ENCODE measurements around the gene DGCR8.

DGCR8 gene

DNA sequence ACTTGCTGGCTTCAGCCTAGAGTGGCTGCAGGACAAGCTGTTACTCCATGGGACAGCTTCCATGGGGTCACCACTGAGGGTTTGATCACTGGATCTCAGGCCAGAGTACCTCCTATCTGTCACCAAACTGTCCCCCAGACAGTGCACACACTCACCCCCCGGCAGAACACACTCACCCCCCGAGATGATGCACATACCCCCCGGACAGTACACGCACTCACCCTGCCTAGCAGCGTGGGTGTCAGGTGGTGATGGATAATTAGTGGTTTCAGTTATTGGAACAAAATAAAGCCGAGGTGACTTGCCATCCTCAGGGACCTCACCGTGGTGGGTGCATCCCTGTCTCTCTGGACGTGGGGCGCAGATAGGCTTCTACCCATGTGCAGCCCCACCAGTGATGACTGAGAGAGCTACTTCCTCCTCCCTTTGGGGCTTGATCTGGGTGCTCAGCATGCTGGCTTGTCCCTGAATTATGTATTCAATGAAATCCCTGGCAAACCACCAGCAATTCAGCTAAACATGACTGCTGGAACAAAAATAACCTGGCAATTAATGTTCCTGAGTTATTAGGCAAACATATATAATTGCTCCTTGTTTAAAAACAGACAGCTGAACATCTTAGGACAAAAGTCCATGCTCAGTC, 40.2 kb upstream of the DGCR8 start:
- Histone ChIP-seq H3K4me3 (ENCODE audit: low read length) (no peak overlapping the region), H3K27ac (ENCODE audit: low read depth, low read length) (no peak overlapping the region), H4K5ac (ENCODE audit: low read length) (no peak overlapping the region), H3K36me3 (ENCODE audit: control insufficient read depth, insufficient read depth, low read length) (no peaks in the 10 kb centered on the region), H3K4ac (ENCODE audit: low read depth, low read length) (no peak overlapping the region), H2BK120ac (ENCODE audit: low read depth, low read length) (no peak overlapping the region), H2BK15ac (replicated peaks; ENCODE audit: low read depth) (no peak overlapping the region), H3K4me2 (ENCODE audit: low read length) (no peak overlapping the region), H3K4me1 (ENCODE audit: control insufficient read depth, low read depth, low read length) (no peaks in the 10 kb centered on the region), H3K9ac (ENCODE audit: low read length) (no peak overlapping the region), H2AK5ac (ENCODE audit: low read length) (no peak overlapping the region), H2BK5ac (ENCODE audit: low read length) (no peak overlapping the region), H3K18ac (ENCODE audit: low read length) (no peak overlapping the region), H3K27me3 (ENCODE audit: insufficient read depth, low read length, poor library complexity) (no peaks in the 10 kb centered on the region), H4K8ac (ENCODE audit: low read depth, low read length) (no peak overlapping the region), H3K79me1 (ENCODE audit: low read length) (no peaks in the 10 kb centered on the region), H3K79me2 (ENCODE audit: control insufficient read depth, insufficient read depth, low read length) (no peaks in the 10 kb centered on the region), H3K23ac (ENCODE audit: low read length) (no peak overlapping the region), H3K56ac (ENCODE audit: low read length) (no peak overlapping the region)
- WGBS (ENCODE audit: extremely low coverage, insufficient coverage, low lambda C conversion rate), result no CpG with 5 or more reads among the region's 9 CpGs
- DNase-seq, result no peak

DNA sequence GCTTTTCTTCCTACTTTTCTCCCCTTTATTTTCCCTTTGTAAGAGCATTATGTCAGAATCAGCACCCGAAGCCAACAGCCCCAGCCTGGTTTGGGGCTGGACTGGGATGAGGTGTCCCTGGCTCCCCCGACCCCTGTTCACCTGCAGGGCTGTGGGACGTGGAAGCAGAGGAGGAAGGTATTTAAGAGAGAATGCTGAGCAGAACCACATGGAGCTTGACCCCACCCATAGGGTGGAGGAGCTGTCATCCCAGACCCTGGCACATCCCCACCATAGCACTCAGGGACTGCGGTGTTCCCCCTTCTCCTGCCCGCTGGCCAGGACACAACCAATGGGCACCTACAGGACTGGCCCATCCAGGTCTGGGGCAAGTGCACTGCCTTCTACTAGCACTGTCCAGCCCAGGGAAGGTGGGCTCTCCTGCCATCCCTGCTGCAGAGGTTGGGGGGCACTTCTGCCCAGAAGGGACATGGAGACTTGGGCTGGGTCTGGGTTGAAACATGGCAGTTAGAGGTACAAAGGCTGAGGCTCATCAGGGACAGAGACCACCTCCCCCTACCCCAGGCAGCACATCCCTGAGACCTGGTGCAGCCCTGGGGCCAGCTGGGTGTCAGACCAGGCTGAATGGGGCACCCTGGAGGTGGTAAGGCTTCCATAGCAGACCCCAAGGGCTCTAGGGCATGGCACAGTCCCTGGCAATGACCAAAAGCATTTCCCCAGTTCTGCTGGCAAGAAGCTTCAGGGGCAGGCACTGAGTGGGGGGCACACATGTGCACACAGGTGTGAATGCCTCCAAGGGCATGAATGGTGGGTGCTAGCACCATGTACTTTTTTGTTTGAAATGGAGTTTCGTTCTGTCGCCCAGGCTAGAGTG, 39.5 kb upstream of the DGCR8 start:
- Histone ChIP-seq H2AK5ac (ENCODE audit: low read length) (no peak overlapping the region), H3K4me1 (ENCODE audit: control insufficient read depth, low read depth, low read length) (no peaks in the 10 kb centered on the region), H3K56ac (ENCODE audit: low read length) (no peak overlapping the region), H3K36me3 (ENCODE audit: control insufficient read depth, insufficient read depth, low read length) (no peaks in the 10 kb centered on the region), H2BK15ac (replicated peaks; ENCODE audit: low read depth) (no peak overlapping the region), H3K23ac (ENCODE audit: low read length) (no peak overlapping the region), H3K9ac (ENCODE audit: low read length) (no peak overlapping the region), H3K18ac (ENCODE audit: low read length) (no peak overlapping the region), H2BK5ac (ENCODE audit: low read length) (no peak overlapping the region), H4K5ac (ENCODE audit: low read length) (no peak overlapping the region), H3K79me1 (ENCODE audit: low read length) (no peaks in the 10 kb centered on the region), H3K4me3 (ENCODE audit: low read length) (no peak overlapping the region), H3K79me2 (ENCODE audit: control insufficient read depth, insufficient read depth, low read length) (no peaks in the 10 kb centered on the region), H3K27ac (ENCODE audit: low read depth, low read length) (no peak overlapping the region), H3K4ac (ENCODE audit: low read depth, low read length) (no peak overlapping the region), H3K4me2 (ENCODE audit: low read length) (no peak overlapping the region), H4K8ac (ENCODE audit: low read depth, low read length) (no peak overlapping the region), H3K27me3 (ENCODE audit: insufficient read depth, low read length, poor library complexity) (no peaks in the 10 kb centered on the region), H2BK120ac (ENCODE audit: low read depth, low read length) (no peak overlapping the region)
- DNase-seq, result no peak
- WGBS (ENCODE audit: extremely low coverage, insufficient coverage, low lambda C conversion rate), result no CpG with 5 or more reads among the region's 7 CpGs

DNA sequence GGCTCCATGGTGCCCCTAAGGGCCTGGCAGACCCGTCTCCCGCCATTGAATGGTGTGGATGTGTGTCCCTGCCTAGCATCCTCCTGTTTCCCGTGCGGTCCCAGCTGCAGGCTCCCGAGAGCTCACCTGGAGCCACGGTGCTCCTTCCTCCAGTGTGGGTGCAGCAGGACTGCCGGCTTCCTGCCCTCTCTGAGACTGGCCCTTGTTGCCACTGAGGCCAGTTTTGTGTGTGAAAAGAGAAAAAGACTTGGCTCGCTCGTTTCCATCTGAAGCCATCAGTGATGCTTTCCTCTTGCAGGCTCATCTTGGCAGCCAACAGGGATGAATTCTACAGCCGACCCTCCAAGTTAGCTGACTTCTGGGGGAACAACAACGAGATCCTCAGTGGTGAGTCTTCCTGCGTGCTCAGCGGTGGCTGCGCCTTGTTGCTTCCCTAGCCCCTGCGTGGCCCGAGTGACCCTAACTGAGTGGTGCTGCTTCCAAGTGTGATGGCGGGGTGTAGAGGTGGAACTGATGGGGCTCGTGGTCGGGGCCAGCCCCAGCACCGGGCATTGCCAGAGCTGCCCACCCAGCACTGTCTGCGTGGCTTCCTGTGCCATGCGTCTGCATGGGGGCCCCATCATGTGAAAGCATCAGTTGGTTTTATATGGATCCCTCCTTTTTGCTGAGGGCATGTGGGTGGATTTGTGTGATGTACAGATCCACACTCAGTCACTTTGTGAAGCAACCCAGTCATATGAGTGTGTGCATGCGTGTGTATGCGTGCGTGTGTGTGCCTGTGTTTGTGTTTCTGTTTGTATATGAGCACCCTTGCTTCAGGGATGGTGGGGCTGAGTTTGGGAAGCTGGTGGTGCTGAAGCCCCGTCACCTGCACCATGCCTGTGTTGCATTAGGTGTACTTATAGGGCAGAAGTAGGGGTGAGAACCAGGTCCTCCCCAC, 36.7 kb upstream of the DGCR8 start:
- Histone ChIP-seq H3K27ac (ENCODE audit: low read depth, low read length) (no peak overlapping the region), H3K4me3 (ENCODE audit: low read length) (no peak overlapping the region), H4K8ac (ENCODE audit: low read depth, low read length) (no peak overlapping the region), H3K36me3 (ENCODE audit: control insufficient read depth, insufficient read depth, low read length) (no peaks in the 10 kb centered on the region), H3K4me2 (ENCODE audit: low read length) (no peak overlapping the region), H4K5ac (ENCODE audit: low read length) (no peak overlapping the region), H3K4me1 (ENCODE audit: control insufficient read depth, low read depth, low read length) (no peaks in the 10 kb centered on the region), H2BK120ac (ENCODE audit: low read depth, low read length) (no peak overlapping the region), H3K4ac (ENCODE audit: low read depth, low read length) (no peak overlapping the region), H3K27me3 (ENCODE audit: insufficient read depth, low read length, poor library complexity) (no peaks in the 10 kb centered on the region), H3K18ac (ENCODE audit: low read length) (no peak overlapping the region), H3K9ac (ENCODE audit: low read length) (no peak overlapping the region), H2BK5ac (ENCODE audit: low read length) (no peak overlapping the region), H2BK15ac (replicated peaks; ENCODE audit: low read depth) (no peak overlapping the region), H2AK5ac (ENCODE audit: low read length) (no peak overlapping the region), H3K23ac (ENCODE audit: low read length) (no peak overlapping the region), H3K56ac (ENCODE audit: low read length) (no peak overlapping the region), H3K79me2 (ENCODE audit: control insufficient read depth, insufficient read depth, low read length) (no peaks in the 10 kb centered on the region), H3K79me1 (ENCODE audit: low read length) (no peaks in the 10 kb centered on the region)
- no peak for DNase-seq
- no CpG with 5 or more reads among the region's 26 CpGs for WGBS (ENCODE audit: extremely low coverage, insufficient coverage, low lambda C conversion rate)

DNA sequence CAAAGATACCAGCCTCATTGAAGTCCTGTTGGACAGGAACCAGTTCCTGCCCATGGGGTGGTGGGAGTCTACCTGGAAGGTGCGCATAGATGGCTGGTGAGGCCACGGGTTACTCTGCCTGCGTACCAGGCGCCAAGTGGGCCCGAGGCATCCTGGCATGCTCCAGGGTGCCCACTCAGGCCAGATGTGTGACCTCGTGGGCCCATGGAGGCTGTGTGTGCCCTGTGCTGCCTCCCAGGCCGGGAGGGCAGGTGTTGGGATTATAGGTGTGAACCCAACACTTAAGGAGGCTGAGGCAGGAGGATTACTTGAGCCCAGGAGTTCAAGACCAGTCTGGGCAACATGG, 36.1 kb upstream of the DGCR8 start:
- Histone ChIP-seq H3K36me3 (ENCODE audit: control insufficient read depth, insufficient read depth, low read length) (no peaks in the 10 kb centered on the region), H3K56ac (ENCODE audit: low read length) (no peak overlapping the region), H3K4me1 (ENCODE audit: control insufficient read depth, low read depth, low read length) (no peaks in the 10 kb centered on the region), H3K4me2 (ENCODE audit: low read length) (no peak overlapping the region), H4K8ac (ENCODE audit: low read depth, low read length) (no peak overlapping the region), H3K4me3 (ENCODE audit: low read length) (no peak overlapping the region), H3K4ac (ENCODE audit: low read depth, low read length) (no peak overlapping the region), H3K27ac (ENCODE audit: low read depth, low read length) (no peak overlapping the region), H3K79me2 (ENCODE audit: control insufficient read depth, insufficient read depth, low read length) (no peaks in the 10 kb centered on the region), H3K9ac (ENCODE audit: low read length) (no peak overlapping the region), H2BK15ac (replicated peaks; ENCODE audit: low read depth) (no peak overlapping the region), H2AK5ac (ENCODE audit: low read length) (no peak overlapping the region), H2BK5ac (ENCODE audit: low read length) (no peak overlapping the region), H3K79me1 (ENCODE audit: low read length) (no peaks in the 10 kb centered on the region), H4K5ac (ENCODE audit: low read length) (no peak overlapping the region), H3K18ac (ENCODE audit: low read length) (no peak overlapping the region), H3K23ac (ENCODE audit: low read length) (no peak overlapping the region), H3K27me3 (ENCODE audit: insufficient read depth, low read length, poor library complexity) (no peaks in the 10 kb centered on the region), H2BK120ac (ENCODE audit: low read depth, low read length) (no peak overlapping the region)
- DNase-seq, result no peak
- no CpG with 5 or more reads among the region's 7 CpGs for WGBS (ENCODE audit: extremely low coverage, insufficient coverage, low lambda C conversion rate)

DNA sequence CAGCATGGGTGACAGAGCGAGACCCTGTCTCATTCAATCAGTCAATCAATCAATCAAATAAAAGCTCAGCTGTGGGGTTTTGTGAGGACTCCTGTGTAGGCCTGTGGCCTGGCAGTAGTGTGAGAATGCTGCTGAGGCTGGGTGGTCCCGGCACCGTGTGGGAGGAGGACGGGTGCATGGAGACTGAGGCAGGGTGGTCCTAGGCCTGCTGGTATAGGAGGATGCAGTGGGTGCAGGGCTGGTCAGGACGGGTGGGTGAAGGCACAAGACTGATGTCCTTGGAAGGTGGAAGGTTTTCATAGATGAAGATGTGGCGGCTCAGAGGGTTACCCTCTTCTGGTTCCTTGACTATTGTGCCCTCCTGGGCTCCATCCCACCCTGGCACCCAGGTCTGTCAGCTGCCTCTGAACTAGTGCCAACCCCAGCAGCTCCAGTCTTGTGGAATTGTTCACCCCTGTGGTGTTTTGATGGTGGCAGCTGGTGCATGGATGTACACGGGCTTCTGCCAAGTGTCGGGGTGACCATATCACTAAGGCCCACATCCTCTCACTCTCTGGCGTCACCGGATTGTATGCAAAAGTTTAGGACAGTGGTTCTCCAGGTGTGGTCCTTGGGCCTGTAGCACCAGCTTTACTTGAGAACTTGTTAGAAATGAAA, 35.4 kb upstream of the DGCR8 start:
- H3K4me3 ChIP-seq (ENCODE audit: low read length), result no peak overlapping the region
- no peak overlapping the region for H3K9ac ChIP-seq (ENCODE audit: low read length)
- no peaks in the 10 kb centered on the region for H3K27me3 ChIP-seq (ENCODE audit: insufficient read depth, low read length, poor library complexity)
- no peak overlapping the region for H4K8ac ChIP-seq (ENCODE audit: low read depth, low read length)
- no peak overlapping the region for H2BK120ac ChIP-seq (ENCODE audit: low read depth, low read length)
- no peak overlapping the region for H2BK5ac ChIP-seq (ENCODE audit: low read length)
- no peaks in the 10 kb centered on the region for H3K79me2 ChIP-seq (ENCODE audit: control insufficient read depth, insufficient read depth, low read length)
- H2BK15ac ChIP-seq (replicated peaks; ENCODE audit: low read depth), result no peak overlapping the region
- WGBS (ENCODE audit: extremely low coverage, insufficient coverage, low lambda C conversion rate), result no CpG with 5 or more reads among the region's 10 CpGs
- H3K79me1 ChIP-seq (ENCODE audit: low read length), result no peaks in the 10 kb centered on the region
- no peak overlapping the region for H3K27ac ChIP-seq (ENCODE audit: low read depth, low read length)
- H3K4me2 ChIP-seq (ENCODE audit: low read length), result no peak overlapping the region
- H3K18ac ChIP-seq (ENCODE audit: low read length), result no peak overlapping the region
- no peak overlapping the region for H4K5ac ChIP-seq (ENCODE audit: low read length)
- H3K4ac ChIP-seq (ENCODE audit: low read depth, low read length), result no peak overlapping the region
- H3K36me3 ChIP-seq (ENCODE audit: control insufficient read depth, insufficient read depth, low read length), result no peaks in the 10 kb centered on the region
- DNase-seq, result no peak
- H3K56ac ChIP-seq (ENCODE audit: low read length), result no peak overlapping the region
- H3K4me1 ChIP-seq (ENCODE audit: control insufficient read depth, low read depth, low read length), result no peaks in the 10 kb centered on the region
- H3K23ac ChIP-seq (ENCODE audit: low read length), result no peak overlapping the region
- H2AK5ac ChIP-seq (ENCODE audit: low read length), result no peak overlapping the region

Measured in mesendoderm (in vitro differentiated cells).